ENCODE measurements around the gene BABAM1. TPM values are rescaled to one million over a fixed set of nuclear protein-coding genes. Genes with fewer than 3 reads are reported as not detected.

Gene BABAM1
- total RNA-seq = 114 and 120 TPM in 2 replicates

GRCh38 chr19:17266975-17267788 is at the start of gene BABAM1:
Gene BABAM1 (plus strand): TSS chr19:17267443. CDS start chr19:17268807, 1,364 bp downstream.
- Mint-ChIP-seq H3K27me3 (ENCODE audit: insufficient read depth) (no peaks in the 10 kb centered on the region), H3K27ac (peak within 1 kb of the TSS; percentile 96), H3K4me1 (ENCODE audit: low read depth) (peaks cover 16% of the 10 kb centered on the region), H3K9me3 (no peaks in the 10 kb centered on the region), H3K4me3 (peak within 1 kb of the TSS; percentile 89), H3K36me3 (ENCODE audit: low read depth) (peaks cover 3% of the 10 kb centered on the region)
- DNase-seq (ENCODE audit: low spot score) = peak; percentile 96
- intact Hi-C loops (cut with micrococcal nuclease) = loop anchor here (1.0 to 2.0 kb wide), 13 partner anchors 12 to 695 kb away; partner anchors contain the start of genes ANO8, DDA1, HAUS8 and MRPL34

GRCh38 chr19:17219286-17219685 is 48.0 kb upstream of the BABAM1 start:
- peaks cover 10% of the 10 kb centered on the region for H3K4me1 Mint-ChIP-seq (ENCODE audit: low read depth)
- no peak overlapping the region for H3K27ac Mint-ChIP-seq
- no peaks in the 10 kb centered on the region for H3K27me3 Mint-ChIP-seq (ENCODE audit: insufficient read depth)
- no peaks in the 10 kb centered on the region for H3K9me3 Mint-ChIP-seq
- no peak overlapping the region for H3K4me3 Mint-ChIP-seq
- intact Hi-C loops (cut with micrococcal nuclease) = no loop called here
- peaks cover 29% of the 10 kb centered on the region for H3K36me3 Mint-ChIP-seq (ENCODE audit: low read depth)
- no peak for DNase-seq (ENCODE audit: low spot score)

GRCh38 chr19:17220207-17220758 is 47.0 kb upstream of the BABAM1 start:
- no peaks in the 10 kb centered on the region for H3K9me3 Mint-ChIP-seq
- DNase-seq (ENCODE audit: low spot score) = no peak
- intact Hi-C loops (cut with micrococcal nuclease) = no loop called here
- peaks cover under 1% of the 10 kb centered on the region for H3K4me1 Mint-ChIP-seq (ENCODE audit: low read depth)
- H3K36me3 Mint-ChIP-seq (ENCODE audit: low read depth) = peaks cover 22% of the 10 kb centered on the region
- no peak overlapping the region for H3K4me3 Mint-ChIP-seq
- no peak overlapping the region for H3K27ac Mint-ChIP-seq
- no peaks in the 10 kb centered on the region for H3K27me3 Mint-ChIP-seq (ENCODE audit: insufficient read depth)

- peak overlapping the region; percentile 56 for H3K4me3 Mint-ChIP-seq
- no peak overlapping the region for H3K27ac Mint-ChIP-seq
- intact Hi-C loops (cut with micrococcal nuclease) = loop anchor here (5.0 kb wide), 1 partner anchor 57 kb away; the partner anchor contains the start of gene ANKLE1
- no peaks in the 10 kb centered on the region for H3K27me3 Mint-ChIP-seq (ENCODE audit: insufficient read depth)
- H3K36me3 Mint-ChIP-seq (ENCODE audit: low read depth) = peaks cover 2% of the 10 kb centered on the region
- H3K4me1 Mint-ChIP-seq (ENCODE audit: low read depth) = peaks cover 4% of the 10 kb centered on the region
- no peak for DNase-seq (ENCODE audit: low spot score)
- no peaks in the 10 kb centered on the region for H3K9me3 Mint-ChIP-seq
Observed at GRCh38 chr19:17225053-17225452, 42.2 kb upstream of the BABAM1 start.

- intact Hi-C loops (cut with micrococcal nuclease) = loop anchor here (1.0 to 5.0 kb wide), 9 partner anchors 9 to 730 kb away; partner anchors contain the start of genes ANKLE1, BABAM1, C19orf44 and CALR3
- Mint-ChIP-seq H3K27me3 (ENCODE audit: insufficient read depth) (no peaks in the 10 kb centered on the region), H3K36me3 (ENCODE audit: low read depth) (peaks cover 2% of the 10 kb centered on the region), H3K4me1 (ENCODE audit: low read depth) (peaks cover 4% of the 10 kb centered on the region), H3K9me3 (no peaks in the 10 kb centered on the region), H3K4me3 (peak within 1 kb of the TSS; percentile 89), H3K27ac (peak within 1 kb of the TSS; percentile 98)
- DNase-seq (ENCODE audit: low spot score) = peak; percentile 95
Observed at GRCh38 chr19:17226002-17226933, 41.0 kb upstream of the BABAM1 start, which contains the start of gene OCEL1. Gene OCEL1 (plus strand): TSS chr19:17226226. CDS start chr19:17226248, 22 bp downstream.

- intact Hi-C loops (cut with micrococcal nuclease) = loop anchor here (2.0 to 5.0 kb wide), 2 partner anchors 54 to 161 kb away; partner anchors contain the start of gene ANKLE1
- H3K4me1 Mint-ChIP-seq (ENCODE audit: low read depth) = peaks cover 4% of the 10 kb centered on the region
- DNase-seq (ENCODE audit: low spot score) = no peak
- no peak overlapping the region for H3K27ac Mint-ChIP-seq
- no peaks in the 10 kb centered on the region for H3K27me3 Mint-ChIP-seq (ENCODE audit: insufficient read depth)
- H3K9me3 Mint-ChIP-seq = no peaks in the 10 kb centered on the region
- no peak overlapping the region for H3K4me3 Mint-ChIP-seq
- H3K36me3 Mint-ChIP-seq (ENCODE audit: low read depth) = peaks cover 2% of the 10 kb centered on the region
Observed at GRCh38 chr19:17227798-17228367, 39.4 kb upstream of the BABAM1 start.

- Mint-ChIP-seq H3K9me3 (no peaks in the 10 kb centered on the region), H3K27me3 (ENCODE audit: insufficient read depth) (no peaks in the 10 kb centered on the region), H3K36me3 (ENCODE audit: low read depth) (peaks cover 2% of the 10 kb centered on the region), H3K27ac (no peak overlapping the region), H3K4me1 (ENCODE audit: low read depth) (peaks cover 17% of the 10 kb centered on the region), H3K4me3 (no peak overlapping the region)
- no peak for DNase-seq (ENCODE audit: low spot score)
- intact Hi-C loops (cut with micrococcal nuclease) = loop anchor here (5.0 kb wide), 1 partner anchor 52 kb away; the partner anchor contains the start of gene ANKLE1
Observed at GRCh38 chr19:17229890-17230289, 37.4 kb upstream of the BABAM1 start.

GRCh38 chr19:17232258-17232657 is 35.0 kb upstream of the BABAM1 start:
- peaks cover 13% of the 10 kb centered on the region for H3K4me1 Mint-ChIP-seq (ENCODE audit: low read depth)
- no peak overlapping the region for H3K27ac Mint-ChIP-seq
- intact Hi-C loops (cut with micrococcal nuclease) = no loop called here
- no peaks in the 10 kb centered on the region for H3K27me3 Mint-ChIP-seq (ENCODE audit: insufficient read depth)
- H3K9me3 Mint-ChIP-seq = no peaks in the 10 kb centered on the region
- H3K4me3 Mint-ChIP-seq = no peak overlapping the region
- DNase-seq (ENCODE audit: low spot score) = no peak
- H3K36me3 Mint-ChIP-seq (ENCODE audit: low read depth) = no peaks in the 10 kb centered on the region

GRCh38 chr19:17234911-17235299 is 32.3 kb upstream of the BABAM1 start:
- Mint-ChIP-seq H3K9me3 (no peaks in the 10 kb centered on the region), H3K36me3 (ENCODE audit: low read depth) (no peaks in the 10 kb centered on the region), H3K4me1 (ENCODE audit: low read depth) (peaks cover 13% of the 10 kb centered on the region), H3K27ac (peak overlapping the region; percentile 79), H3K27me3 (ENCODE audit: insufficient read depth) (no peaks in the 10 kb centered on the region), H3K4me3 (peak overlapping the region; percentile 85)
- DNase-seq (ENCODE audit: low spot score) = peak; percentile 60
- intact Hi-C loops (cut with micrococcal nuclease) = loop anchor here (1.0 to 2.0 kb wide), 6 partner anchors 9 to 160 kb away; partner anchors contain the start of genes BABAM1, HAUS8, MYO9B and OCEL1

GRCh38 chr19:17235300-17235970 is 31.8 kb upstream of the BABAM1 start:
- H3K27ac Mint-ChIP-seq = peak overlapping the region; percentile 79
- DNase-seq (ENCODE audit: low spot score) = peak; percentile 75
- H3K4me3 Mint-ChIP-seq = peak overlapping the region; percentile 85
- H3K9me3 Mint-ChIP-seq = no peaks in the 10 kb centered on the region
- peaks cover 13% of the 10 kb centered on the region for H3K4me1 Mint-ChIP-seq (ENCODE audit: low read depth)
- H3K36me3 Mint-ChIP-seq (ENCODE audit: low read depth) = no peaks in the 10 kb centered on the region
- H3K27me3 Mint-ChIP-seq (ENCODE audit: insufficient read depth) = no peaks in the 10 kb centered on the region
- intact Hi-C loops (cut with micrococcal nuclease) = loop anchor here (1.0 to 2.0 kb wide), 6 partner anchors 9 to 161 kb away; partner anchors contain the start of genes BABAM1, HAUS8, MYO9B and OCEL1

- Mint-ChIP-seq H3K27ac (peak overlapping the region; percentile 65), H3K27me3 (ENCODE audit: insufficient read depth) (no peaks in the 10 kb centered on the region), H3K4me1 (ENCODE audit: low read depth) (peaks cover 13% of the 10 kb centered on the region), H3K36me3 (ENCODE audit: low read depth) (no peaks in the 10 kb centered on the region), H3K9me3 (no peaks in the 10 kb centered on the region), H3K4me3 (peak overlapping the region; percentile 59)
- DNase-seq (ENCODE audit: low spot score) = no peak
- intact Hi-C loops (cut with micrococcal nuclease) = loop anchor here (1.0 to 2.0 kb wide), 6 partner anchors 10 to 161 kb away; partner anchors contain the start of genes BABAM1, HAUS8, MYO9B and OCEL1
Observed at GRCh38 chr19:17235971-17236777, 31.1 kb upstream of the BABAM1 start.

Data from activated T-helper 1 cell treated with anti-CD3 and anti-CD28 coated beads, Interleukin-12 subunit alpha, Interleukin-12 subunit beta, Interleukin-2, Interleukin-4 antibody, amounts not matched to agents 30 ng/mL and 10 ng/mL and 1 ng/mL, durations not matched to agents 14 hours and 24 hours and 36 hours (primary cell).